ENCODE results near the gene PTPRN2. TPM values are rescaled to one million over a fixed set of nuclear protein-coding genes. Genes with fewer than 3 reads are reported as not detected.

Gene PTPRN2
- total and polyA plus RNA-seq, 2 donors (not counting 3 experiments of a cell fraction or from before 2014, with no cell fraction given), result 0.62 to 0.88 TPM

GRCh38 chr7:158249692-158250091, 337.9 kb downstream of the PTPRN2 start:
- Histone ChIP-seq H3K27ac (ENCODE audit: insufficient read depth, low read depth, low read length) (no peak overlapping the region), H3K27me3 (ENCODE audit: control insufficient read depth in 2 of 2, insufficient read depth in 2 of 2, low read length in 2 of 2) (no peaks in the 10 kb centered on the region), H3K4me2 (ENCODE audit: insufficient read depth, low read length) (no peak overlapping the region), H3K9me3 (replicated peaks; ENCODE audit: control insufficient read depth, insufficient read depth, low read length) (peaks cover 2% of the 10 kb centered on the region), H3K9ac (replicated peaks; ENCODE audit: extremely low read depth, insufficient read depth, low read length) (no peak overlapping the region), H3K4me3 (replicated peaks in 1 of 3; ENCODE audit: insufficient read depth in 1 of 3, low read depth in 1 of 3, low read length in 3 of 3) (no peak overlapping the region), H3K9me1 (replicated peaks; ENCODE audit: control insufficient read depth, extremely low read depth, insufficient read depth, low read length) (no peaks in the 10 kb centered on the region), H3K36me3 (ENCODE audit: control insufficient read depth in 2 of 2, extremely low read depth in 1 of 2, insufficient read depth in 2 of 2, low read length in 2 of 2) (no peaks in the 10 kb centered on the region), H3K79me2 (ENCODE audit: control insufficient read depth, insufficient read depth, low read length) (no peaks in the 10 kb centered on the region), H2AFZ (ENCODE audit: low read depth, low read length) (no peak overlapping the region), H3K4me1 (ENCODE audit: control insufficient read depth, extremely low read depth, insufficient read depth, low read length) (no peaks in the 10 kb centered on the region), H4K20me1 (replicated peaks; ENCODE audit: control insufficient read depth, extremely low read depth, insufficient read depth, low read length) (no peaks in the 10 kb centered on the region)
- CTCF ChIA-PET, result no interaction called here
- intact Hi-C loops (cut with micrococcal nuclease) (no loop called here), dilution Hi-C loops (cut with MboI; ENCODE audit: extremely low pct_ligation_motif_present, low sequenced_read_pairs) (no loop called here)
- FAIRE-seq (no peak), DNase-seq (ENCODE audit: low read depth, low spot score) (no peak)
- POLR2A ChIA-PET, result no interaction called here
- BruUV-seq (replicated peaks), result no TSS peak
- TF ChIP-seq EZH2 (IDR thresholded peaks at IDR 0.05; ENCODE audit: borderline replicate concordance, low read depth, low read length, severe bottlenecking), result no peak
- TF ChIP-seq JUN (IDR thresholded peaks at IDR 0.05; ENCODE audit: borderline replicate concordance, insufficient read depth, insufficient read length, low read depth), result no peak
- no peak for TF ChIP-seq MYC (IDR thresholded peaks at IDR 0.05; ENCODE audit: low read depth, low read length)
- TF ChIP-seq POLR2A (IDR thresholded peaks at IDR 0.05; ENCODE audit: low read depth, low read length), result no peak
- TF ChIP-seq CTCF (IDR thresholded peaks at IDR 0.05; ENCODE audit: extremely low read depth in 1 of 2, insufficient read depth in 1 of 2, low read depth in 1 of 2, low read length in 2 of 2), result no peak
- TF ChIP-seq GATA2 (IDR thresholded peaks at IDR 0.05; ENCODE audit: insufficient read depth, insufficient read length, low read depth, low read length), result no peak

- no peaks in the 10 kb centered on the region for H3K79me2 ChIP-seq (ENCODE audit: control insufficient read depth, insufficient read depth, low read length)
- peaks cover 2% of the 10 kb centered on the region for H3K9me3 ChIP-seq (replicated peaks; ENCODE audit: control insufficient read depth, insufficient read depth, low read length)
- H4K20me1 ChIP-seq (replicated peaks; ENCODE audit: control insufficient read depth, extremely low read depth, insufficient read depth, low read length), result no peaks in the 10 kb centered on the region
- H3K9ac ChIP-seq (replicated peaks; ENCODE audit: extremely low read depth, insufficient read depth, low read length), result no peak overlapping the region
- no peak overlapping the region for H3K27ac ChIP-seq (ENCODE audit: insufficient read depth, low read depth, low read length)
- H3K4me1 ChIP-seq (ENCODE audit: control insufficient read depth, extremely low read depth, insufficient read depth, low read length), result no peaks in the 10 kb centered on the region
- POLR2A ChIA-PET, result no interaction called here
- CTCF ChIA-PET, result no interaction called here
- H3K36me3 ChIP-seq (ENCODE audit: control insufficient read depth in 2 of 2, extremely low read depth in 1 of 2, insufficient read depth in 2 of 2, low read length in 2 of 2), result no peaks in the 10 kb centered on the region
- TF ChIP-seq FOS (IDR thresholded peaks at IDR 0.05; ENCODE audit: borderline replicate concordance, insufficient read depth, low read length), result no peak
- TF ChIP-seq CTCF (IDR thresholded peaks at IDR 0.05; ENCODE audit: extremely low read depth in 1 of 2, insufficient read depth in 1 of 2, low read depth in 1 of 2, low read length in 2 of 2), result no peak
- no peak for TF ChIP-seq POLR2AphosphoS5 (IDR thresholded peaks at IDR 0.05; ENCODE audit: insufficient read depth, low read depth, low read length)
- TF ChIP-seq JUN (IDR thresholded peaks at IDR 0.05; ENCODE audit: borderline replicate concordance, insufficient read depth, insufficient read length, low read depth), result no peak
- TF ChIP-seq POLR2A (IDR thresholded peaks at IDR 0.05; ENCODE audit: low read depth, low read length), result no peak
- no peak for TF ChIP-seq MAX (IDR thresholded peaks at IDR 0.05; ENCODE audit: insufficient read depth, insufficient read length)
- TF ChIP-seq MYC (IDR thresholded peaks at IDR 0.05; ENCODE audit: low read depth, low read length), result no peak
- TF ChIP-seq EZH2 (IDR thresholded peaks at IDR 0.05; ENCODE audit: borderline replicate concordance, low read depth, low read length, severe bottlenecking), result no peak
- no peak for TF ChIP-seq GATA2 (IDR thresholded peaks at IDR 0.05; ENCODE audit: insufficient read depth, insufficient read length, low read depth, low read length)
- no peak overlapping the region for H3K4me3 ChIP-seq (replicated peaks in 1 of 3; ENCODE audit: insufficient read depth in 1 of 3, low read depth in 1 of 3, low read length in 3 of 3)
- dilution Hi-C loops (cut with MboI; ENCODE audit: extremely low pct_ligation_motif_present, low sequenced_read_pairs) (no loop called here), intact Hi-C loops (cut with micrococcal nuclease) (no loop called here)
- no peaks in the 10 kb centered on the region for H3K27me3 ChIP-seq (ENCODE audit: control insufficient read depth in 2 of 2, insufficient read depth in 2 of 2, low read length in 2 of 2)
- no peak overlapping the region for H2AFZ ChIP-seq (ENCODE audit: low read depth, low read length)
- BruUV-seq (replicated peaks), result no TSS peak
- no peak for FAIRE-seq
- no peak overlapping the region for H3K4me2 ChIP-seq (ENCODE audit: insufficient read depth, low read length)
- DNase-seq (ENCODE audit: low read depth, low spot score), result no peak
- H3K9me1 ChIP-seq (replicated peaks; ENCODE audit: control insufficient read depth, extremely low read depth, insufficient read depth, low read length), result no peaks in the 10 kb centered on the region
Measured at GRCh38 chr7:158248816-158249215, 338.8 kb downstream of the PTPRN2 start.

Measured in endothelial cell of umbilical vein (primary cell).